Activated CD4-positive, alpha-beta T cell treated with anti-CD3 and anti-CD28 coated beads for 48 hours (primary cell): ENCODE measurements around the gene ARHGEF7.
"Not testable (repeated sequence)": the region's sequence is repeated elsewhere in the genome, so short reads cannot be mapped to it uniquely, and the experiment has no call there.

Experiments used
- DNase-seq: peaks from one replicate; pipeline ENCODE4 v3.0.0-alpha.2; 2020

The ARHGEF7 gene

DNA sequence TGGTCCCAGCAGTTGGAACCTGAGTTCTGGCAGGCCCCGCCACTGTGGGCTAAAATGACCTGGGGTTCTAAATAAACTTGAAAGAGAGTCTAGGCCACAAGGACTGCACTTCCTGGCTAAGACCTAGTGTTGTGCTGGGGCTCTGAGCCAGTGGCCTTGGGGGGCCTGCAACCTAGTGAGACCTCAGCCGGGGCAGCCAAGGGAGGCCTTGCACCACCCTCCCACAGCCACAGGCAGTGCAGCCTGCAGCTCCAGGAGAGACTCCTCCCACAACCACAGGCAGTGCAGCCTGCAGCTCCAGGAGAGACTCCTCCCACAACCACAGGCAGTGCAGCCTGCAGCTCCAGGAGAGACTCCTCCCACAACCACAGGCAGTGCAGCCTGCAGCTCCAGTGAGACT lies 142.8 kb downstream of the ARHGEF7 start:
- not testable (repeated sequence) for DNase-seq

DNA sequence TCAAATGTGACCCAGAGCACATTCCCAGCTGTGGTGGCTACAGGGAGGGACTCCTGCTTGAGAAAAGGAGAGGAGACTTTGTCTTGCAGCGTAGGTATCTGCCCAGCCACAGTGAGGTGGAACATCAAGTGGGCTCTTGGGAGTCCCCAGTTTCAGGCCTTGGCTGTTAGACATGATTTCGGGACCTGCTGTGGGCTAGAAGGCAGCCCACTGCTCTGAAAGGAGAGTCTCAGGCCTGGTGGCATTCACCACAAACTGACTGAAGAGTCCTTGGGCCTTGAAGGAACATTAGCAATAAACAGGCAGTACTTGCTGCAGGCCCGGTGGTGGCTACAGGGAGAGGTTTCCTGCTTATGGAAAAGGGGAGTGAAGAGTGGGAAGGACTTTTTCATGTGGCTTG lies 143.5 kb downstream of the ARHGEF7 start:
- DNase-seq, result no peak

DNA sequence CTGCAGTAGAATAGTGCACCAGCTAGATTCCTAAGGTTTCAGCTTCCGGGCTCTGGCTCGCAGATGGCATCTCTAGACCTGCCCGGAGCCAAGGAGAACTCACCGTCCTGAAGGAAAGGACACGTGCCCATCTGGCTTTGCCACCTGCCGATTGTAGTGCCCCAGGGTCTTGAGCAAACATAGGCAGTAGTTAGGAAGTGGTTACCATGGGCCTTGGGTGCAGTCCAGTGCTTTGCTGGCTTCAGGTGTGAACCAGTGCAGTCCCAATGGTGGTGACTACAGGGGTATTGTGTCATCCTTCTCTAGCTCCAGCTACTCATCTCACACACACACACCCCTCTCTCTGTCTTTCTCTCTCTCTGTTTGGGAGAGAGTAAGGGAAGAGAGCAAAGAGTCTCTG lies 143.9 kb downstream of the ARHGEF7 start:
- no peak for DNase-seq

DNA sequence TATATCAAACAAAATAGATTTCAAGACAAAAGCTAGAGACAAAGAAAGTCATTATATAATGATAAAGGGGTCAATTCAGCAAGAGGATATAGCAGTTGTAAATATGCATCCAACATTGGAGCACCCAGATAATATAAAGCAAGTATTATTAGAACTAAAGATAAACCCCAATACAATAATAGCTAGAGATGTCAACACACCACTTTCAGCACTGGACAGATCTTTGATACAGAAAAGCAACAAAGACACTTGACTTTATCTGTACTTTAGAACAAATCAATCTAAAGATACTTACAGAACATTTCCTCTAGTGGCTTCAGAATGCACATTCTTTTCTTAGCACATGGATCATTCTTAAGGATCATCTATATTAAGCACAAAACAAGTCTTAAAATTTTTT lies 146.2 kb downstream of the ARHGEF7 start:
- no peak for DNase-seq

DNA sequence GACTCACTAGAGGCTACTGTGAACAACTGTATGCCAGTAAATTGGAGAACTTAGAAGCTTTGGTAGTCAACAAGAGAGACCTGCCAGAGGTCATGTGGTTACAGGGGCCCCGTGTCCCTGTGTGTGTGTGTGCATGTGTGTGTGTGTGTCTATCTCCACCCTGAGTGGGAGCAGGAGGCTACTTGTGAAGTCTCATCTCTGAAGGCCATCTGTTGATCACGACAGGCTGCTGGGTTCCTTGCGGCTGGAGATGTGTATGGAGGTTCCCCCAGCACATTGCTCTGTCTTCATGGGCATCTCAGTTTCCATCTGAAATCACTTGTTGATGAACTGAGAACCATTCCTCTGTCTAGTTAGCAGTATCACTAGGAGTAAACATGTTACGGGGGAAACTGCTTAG lies 147.2 kb downstream of the ARHGEF7 start:
- DNase-seq, result no peak

DNA sequence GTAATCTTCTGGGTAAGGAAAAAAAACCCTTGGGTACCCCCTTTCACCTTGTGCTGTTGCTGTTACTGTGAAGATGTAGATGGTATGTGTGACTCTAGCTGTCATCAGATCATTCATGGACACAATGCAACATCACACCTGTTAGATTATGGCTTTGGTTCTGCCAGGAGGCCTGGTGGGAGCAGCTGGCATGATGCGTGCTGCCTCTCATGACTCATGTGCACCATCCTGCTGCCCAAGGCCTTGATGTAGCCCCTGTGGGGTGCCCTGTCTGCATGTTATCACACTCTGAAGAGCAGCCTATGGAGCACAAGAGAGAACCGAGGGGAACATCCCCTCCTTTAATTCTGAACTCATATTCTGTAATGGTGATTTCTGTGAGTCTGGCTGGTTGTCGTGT lies 147.6 kb downstream of the ARHGEF7 start:
- DNase-seq, result no peak

DNA sequence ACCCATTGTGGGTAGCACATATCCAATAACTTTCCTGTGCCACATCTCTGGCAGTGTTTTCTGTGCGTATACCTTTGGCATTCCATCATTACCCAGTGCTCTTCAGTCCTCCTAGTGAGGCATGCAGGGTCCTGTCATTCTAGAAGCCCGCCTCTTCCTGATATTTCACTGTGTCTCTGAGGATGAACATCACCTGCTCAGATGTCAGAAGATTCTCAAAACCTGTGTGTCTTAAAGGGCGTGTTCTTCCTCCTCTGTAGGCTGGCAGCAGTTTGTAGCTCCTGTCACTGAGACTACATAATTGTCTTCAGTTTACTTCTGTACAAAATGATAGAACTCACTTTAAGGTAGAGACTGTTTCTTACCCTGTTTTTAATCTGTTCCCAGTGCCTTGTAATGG lies 148.5 kb downstream of the ARHGEF7 start:
- DNase-seq, result no peak

DNA sequence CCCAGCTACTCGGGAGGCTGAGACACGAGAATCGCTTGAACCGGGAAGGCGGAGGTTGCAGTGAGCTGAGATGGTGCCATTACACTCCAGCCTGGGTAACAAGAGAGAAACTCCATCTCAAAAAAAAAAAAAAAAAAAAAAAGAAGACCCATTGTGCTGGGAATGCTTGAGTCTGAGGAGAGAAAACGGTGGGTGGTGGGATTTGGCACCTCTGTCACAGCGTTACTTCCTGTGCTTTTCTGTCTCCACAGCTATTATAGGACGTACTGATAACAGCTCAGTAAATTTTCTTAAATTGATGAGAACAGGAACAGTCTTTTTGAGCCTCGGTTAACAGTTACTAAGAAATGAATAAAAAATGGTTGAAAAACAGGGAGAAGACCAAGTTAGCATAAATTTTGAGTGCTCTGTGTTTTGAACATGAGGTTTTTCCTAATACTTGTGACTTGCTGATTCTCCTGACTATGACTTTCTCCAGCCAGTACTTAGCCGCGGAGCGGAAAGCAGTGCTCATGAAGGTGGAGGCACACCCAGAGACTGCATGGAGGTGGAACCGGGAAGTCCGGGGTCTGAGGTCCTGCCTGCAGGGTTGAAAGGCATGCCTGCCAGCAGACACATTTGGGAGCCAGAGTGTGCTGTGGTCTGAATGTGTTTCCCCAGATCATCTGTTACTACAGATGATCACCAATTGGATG lies 150.0 kb downstream of the ARHGEF7 start:
- no peak for DNase-seq

DNA sequence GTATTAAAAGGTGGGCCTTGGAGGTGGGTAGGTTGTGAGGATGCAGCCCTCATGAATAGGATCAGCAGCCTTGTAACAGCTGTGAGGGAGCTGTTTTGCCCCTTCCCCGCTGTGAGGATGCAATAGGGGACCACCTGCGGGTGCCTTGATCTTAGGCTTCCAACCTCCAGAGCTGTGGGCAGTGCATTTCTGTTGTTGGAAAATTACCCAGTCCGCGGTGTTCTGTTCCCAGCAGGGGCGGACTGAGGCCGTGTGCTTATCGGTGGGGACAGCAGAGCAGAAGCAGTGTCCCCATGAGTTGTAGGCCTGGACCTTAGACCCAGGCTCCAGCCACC lies 150.6 kb downstream of the ARHGEF7 start:
- DNase-seq, result no peak

DNA sequence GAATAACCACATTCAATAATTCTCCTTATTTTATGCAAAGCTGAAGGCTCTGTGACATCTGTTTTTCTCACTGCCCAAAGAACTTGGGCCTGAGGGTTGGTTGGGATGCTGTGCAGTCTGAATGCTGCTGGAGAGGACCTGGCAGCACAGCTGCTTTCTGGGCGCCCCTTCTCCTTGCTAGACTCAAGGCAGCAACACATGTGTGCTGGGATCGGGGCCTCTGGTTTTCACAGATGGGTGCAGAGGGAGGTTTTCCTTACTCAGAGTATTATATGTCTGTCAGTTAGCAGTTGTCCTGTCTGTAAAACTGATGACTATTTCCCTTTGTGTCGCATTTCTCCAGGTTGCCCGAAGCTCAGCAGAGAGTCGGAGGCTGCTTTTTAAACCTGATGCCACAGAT lies 152.1 kb downstream of the ARHGEF7 start:
- no peak for DNase-seq

DNA sequence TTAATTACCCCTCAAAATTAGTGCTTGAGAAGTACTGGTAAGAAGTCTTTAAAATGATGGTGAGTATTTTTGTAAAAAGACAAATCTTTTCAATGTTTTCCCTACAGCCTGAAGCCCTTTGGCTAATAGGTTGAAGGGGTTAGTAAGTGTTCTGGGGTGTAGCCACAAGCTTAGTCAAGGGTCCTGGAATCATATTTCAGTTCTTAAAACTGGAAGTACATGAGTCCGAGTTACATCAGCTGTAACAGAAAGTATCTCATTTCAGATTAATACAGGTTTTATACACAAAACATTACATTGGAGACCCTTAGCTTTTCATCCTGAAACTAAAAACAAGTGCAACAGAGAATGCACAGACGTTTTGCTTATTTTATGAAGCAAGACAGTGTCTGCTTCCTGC lies 152.7 kb downstream of the ARHGEF7 start:
- DNase-seq, result no peak

DNA sequence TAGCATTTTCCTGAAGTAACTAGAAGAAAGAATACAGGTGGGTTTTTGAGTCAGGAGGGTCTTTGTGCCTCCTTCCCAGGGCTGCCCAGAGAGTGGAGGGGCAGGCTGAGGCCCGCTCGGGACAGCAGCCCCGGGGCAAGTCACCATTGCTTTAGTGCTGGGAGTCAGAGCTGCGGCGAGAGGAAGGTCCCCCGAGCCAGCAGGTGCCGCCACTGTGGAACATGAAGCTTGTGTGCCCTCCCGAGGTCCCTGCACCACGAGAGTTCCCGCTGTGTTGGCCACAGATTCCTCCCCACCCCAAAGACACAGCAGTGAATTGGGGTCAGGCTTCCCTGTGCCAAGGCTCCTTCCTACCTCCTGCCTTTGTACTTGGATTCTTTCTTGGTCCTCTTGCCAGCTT lies 154.4 kb downstream of the ARHGEF7 start:
- no peak for DNase-seq

DNA sequence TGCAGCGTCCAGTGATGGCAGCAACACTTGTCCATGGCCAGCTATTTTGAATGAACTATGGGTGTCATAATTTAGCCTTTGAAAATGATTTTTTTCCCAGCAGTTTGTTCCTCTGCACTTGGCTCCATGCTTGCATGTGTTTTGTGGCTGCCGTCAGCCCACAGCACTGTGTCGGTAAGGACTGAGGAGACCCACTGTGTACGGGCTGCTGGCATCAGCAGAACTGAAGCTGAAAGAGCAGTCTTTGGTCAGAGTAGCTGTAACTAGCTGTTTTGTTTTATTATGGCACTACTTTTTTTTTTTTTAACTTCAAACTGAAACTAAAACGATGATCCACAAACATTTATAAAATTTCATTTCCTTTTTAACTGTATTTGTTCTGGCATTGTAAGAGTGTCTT lies 155.0 kb downstream of the ARHGEF7 start:
- no peak for DNase-seq

DNA sequence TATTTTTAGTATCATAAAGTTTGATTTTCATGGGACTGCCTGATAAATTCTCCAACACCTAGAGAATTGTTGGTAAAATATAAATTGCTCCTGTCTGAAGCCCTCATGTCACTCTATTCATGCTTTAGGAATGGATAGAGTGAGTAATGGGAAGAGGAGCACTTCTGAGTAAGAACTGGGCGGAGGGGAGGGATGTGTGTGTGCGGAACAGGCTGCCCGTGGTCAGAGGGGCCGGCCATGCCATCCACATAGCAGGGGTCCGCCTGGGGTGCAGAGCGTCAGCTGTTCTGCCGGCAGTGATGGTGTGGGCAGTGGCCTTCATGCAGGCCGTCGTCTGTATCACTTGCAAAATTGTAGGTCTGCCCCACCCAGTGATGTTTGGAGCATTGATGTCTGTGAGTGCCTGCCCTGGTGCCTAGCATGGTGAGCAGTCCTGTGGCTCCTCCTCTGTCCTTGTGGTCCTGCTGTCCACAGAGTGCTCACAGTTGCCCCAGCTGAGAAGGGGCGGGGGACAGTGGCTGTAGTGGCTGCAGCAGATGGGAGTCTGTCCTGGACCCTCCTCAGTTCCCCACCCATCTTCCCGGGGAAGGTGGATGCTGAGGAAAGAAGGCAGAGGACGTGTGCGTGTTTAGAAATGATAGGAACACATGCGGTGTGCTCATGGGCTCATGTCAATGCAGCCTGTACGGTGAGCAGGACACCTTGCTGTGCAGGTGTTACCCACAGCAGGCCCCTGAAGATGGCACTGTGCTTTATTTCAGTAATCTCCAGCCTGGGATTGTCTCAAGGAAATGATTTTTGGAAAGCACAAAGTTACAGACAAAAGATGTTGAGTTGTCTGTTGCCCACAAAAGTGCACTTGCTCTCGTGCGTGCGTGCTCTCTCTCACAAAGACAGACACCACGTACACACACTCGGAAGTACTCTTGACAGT lies 155.9 kb downstream of the ARHGEF7 start:
- no peak for DNase-seq

DNA sequence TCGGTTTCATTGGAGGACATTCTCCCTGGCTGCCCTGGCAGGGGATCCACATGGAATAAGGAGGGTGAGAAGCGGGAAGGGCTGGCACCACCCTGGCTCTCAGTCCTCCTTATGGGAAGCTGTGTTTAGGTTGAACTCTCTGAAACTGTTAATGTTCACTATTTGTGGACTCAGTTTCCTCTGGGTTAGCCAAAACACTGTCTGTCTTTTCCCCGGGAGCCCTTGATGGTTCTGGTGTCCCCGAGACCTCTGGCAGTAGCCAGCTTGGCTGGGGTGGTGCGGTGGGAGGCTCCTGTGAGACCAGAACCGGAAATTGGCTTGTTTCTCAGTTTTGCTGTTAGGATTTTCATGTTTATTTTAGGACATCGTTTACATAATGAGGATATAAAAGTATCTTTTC lies 157.0 kb downstream of the ARHGEF7 start:
- DNase-seq, result no peak

DNA sequence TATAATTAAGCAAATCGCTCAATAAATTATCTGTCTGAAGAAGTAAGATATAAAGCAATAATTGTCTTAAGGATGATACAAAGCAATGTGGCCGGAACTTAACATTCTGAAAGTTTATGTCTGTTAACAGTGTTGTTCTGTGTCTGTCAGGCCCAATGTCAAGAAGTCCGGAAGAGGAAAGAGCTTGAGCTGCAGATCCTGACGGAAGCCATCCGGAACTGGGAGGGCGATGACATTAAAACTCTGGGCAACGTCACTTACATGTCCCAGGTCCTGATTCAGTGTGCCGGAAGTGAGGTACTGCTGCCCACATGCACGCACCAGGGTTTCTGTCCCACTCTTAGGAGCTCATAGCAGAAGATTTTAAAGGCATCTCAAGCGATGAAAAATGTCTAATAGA lies 160.3 kb downstream of the ARHGEF7 start:
- no peak for DNase-seq

DNA sequence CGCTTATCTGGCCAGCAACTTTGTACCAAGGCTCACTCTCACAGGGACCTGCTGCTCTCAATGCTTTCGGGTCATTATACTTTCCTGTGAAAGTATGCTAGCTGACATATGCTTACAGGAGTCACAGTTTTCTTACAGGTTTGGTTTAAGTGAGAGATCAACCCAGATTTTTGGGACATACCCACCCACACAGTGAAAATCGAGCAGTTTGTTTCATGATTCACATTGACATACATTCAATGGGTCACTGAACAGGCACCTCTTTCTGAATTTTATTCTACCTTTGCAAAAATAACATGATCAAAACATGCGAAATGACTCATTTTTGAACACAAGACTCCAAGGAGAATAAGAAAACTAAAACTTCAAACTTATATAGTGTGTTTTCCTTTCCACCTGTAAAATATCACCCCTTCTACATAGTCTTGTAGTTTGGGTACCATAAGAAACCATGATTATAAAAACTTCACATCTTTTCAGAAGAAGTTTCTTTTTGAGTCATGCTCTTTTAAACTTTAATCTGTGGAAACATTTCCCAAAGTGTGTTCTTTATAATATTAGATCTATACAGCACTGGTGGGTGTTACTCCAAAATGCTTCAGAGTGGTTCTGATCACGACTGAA lies 161.0 kb downstream of the ARHGEF7 start:
- DNase-seq, result no peak

DNA sequence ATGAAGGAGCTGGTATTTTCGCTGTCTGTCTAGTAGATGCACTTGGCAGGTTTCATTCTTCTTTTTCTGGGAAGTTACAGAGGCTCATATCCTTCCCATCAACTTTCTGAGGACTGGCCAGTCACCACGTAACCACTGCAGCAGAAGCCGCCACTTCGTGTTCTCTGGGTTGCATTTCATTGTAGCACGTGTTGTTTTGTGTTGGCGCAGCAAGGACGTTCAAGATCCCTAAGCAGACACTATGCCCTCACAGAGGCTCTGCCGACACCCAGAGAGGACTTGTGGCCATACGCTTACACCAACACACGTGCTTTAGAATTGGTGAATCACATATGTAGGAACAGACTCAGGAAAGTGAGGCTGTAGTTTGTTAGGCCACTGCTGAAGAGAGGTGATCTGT lies 163.1 kb downstream of the ARHGEF7 start:
- DNase-seq, result no peak

DNA sequence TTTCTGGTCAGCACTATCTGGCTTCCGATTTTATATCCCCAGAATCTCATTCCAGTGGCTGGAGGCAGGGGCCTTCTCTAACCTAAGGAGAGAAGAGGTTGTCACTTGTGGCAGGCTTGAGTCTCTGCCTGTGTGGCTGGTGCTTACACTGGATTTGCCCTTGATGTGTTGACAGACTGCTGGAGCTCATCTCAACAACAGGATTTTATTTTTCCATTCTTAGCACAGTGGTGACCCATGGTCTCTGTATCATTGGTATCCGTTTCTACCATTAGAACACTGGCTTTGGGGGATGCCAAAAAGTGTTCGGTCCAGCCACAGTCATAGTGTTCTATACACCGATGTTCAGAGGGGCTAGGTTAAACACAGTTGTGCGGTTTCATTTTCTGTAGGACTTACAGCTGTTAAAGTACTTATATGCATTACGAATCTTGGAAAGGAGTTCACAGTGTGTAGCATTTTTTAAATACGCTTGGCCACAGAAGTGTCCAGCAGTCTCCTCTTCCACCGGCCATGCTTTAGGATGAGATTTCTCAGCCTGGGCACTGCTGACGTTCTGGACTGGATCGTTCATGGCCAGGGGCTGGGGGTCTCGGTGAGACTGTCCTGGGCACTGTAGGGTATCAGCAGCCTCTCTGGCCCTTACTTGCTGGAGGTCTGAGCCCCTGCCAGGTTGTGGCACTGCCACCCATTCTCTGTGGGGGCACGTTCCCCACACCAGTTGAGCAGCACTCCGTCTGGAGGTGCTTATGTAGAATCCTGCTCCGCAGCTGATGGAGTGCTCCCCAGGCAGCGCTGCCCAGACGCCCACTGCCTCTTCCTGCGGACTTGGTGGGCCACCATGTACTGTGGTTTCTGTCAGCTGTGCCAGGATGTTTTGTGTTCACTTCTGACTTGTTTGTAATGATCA lies 163.9 kb downstream of the ARHGEF7 start:
- no peak for DNase-seq

DNA sequence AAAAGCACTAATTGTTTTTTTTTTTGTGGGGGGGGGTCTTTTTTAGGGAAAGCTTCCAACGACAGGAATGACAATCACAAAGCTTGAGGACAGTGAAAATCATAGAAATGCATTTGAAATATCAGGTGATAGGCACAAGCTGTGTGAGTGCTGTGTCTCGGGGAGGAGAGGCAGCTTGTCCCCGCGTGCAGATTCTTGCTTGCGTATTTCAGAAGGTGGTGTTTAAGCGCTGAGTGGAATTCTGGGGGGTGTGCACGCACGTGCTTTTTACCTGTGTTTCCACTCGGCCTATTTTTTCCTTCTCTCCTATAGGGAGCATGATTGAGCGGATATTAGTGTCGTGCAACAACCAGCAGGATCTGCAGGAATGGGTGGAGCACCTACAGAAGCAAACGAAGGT lies 165.1 kb downstream of the ARHGEF7 start:
- no peak for DNase-seq

DNA sequence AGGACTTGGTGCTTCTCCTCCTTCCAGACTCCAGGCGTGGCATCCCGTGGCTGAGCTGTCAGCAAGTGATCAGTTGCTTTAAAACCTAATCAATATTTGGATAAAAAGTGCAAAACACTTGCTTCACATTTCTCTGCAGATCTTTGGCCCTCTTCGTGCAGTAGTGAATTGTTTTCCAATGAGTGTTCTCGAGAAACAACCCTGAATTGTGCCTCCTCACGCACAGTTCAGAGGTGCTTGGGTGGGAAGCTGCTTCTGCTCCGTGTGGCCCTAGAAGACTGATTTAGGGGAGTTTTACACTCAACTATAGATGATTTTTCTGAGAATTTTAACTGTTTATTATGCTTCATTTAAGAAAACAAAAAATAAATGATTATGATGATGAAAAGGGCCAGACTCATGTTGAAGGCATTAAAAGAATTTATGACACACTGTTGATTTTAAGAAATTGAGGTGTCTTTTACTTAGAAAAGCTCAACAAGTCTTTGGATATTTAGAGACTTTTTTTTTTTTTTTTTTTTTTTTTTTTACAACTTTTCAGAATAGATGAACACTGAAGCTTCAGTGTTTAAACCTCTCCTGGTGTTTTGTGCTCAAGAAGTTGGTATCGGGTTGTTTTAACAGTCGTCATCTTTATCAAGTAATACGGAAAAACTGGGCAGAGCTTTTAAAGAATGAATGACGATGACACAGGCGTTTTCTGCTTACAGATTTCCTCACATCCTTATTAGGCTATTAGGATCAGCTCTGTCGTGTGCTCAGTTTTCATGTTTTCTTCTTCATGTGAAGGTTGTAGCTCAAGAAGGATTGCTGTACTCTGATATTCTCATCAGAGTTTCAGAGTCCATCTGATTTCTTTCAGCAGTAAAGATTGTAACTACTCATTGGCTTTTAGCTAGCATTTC lies 165.8 kb downstream of the ARHGEF7 start:
- DNase-seq, result no peak

DNA sequence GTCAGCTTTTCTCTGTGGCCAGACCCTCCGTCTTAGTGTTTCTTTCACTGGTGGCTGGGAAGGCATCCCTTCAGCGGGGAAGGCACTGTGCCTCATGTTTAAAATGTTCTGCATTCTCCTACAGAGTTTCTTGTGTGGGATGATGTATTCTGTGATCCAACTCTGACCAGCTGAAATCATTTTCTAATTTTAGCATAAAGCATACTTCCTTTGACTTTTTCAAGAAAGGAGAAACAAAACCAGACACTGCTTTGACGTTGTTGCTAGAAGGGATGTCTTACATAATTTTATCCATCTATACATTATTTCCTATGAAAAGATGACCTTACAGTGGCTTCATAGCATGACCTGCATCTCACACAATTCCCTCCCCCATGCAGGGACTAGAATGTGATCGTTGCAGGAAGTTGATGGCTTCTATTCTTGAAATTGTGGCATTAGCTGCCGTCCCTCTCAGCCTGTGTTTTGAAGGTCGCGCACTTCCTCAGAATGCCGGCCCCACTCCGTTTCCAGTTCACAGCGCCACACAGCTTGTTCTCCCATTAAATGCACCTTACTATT lies 166.7 kb downstream of the ARHGEF7 start:
- no peak for DNase-seq
